ENCODE measurements around the gene RBFOX2. TPM values are rescaled to one million over a fixed set of nuclear protein-coding genes. Genes with fewer than 3 reads are reported as not detected.

The RBFOX2 gene
- total and polyA plus RNA-seq, 10 donors, result 2.6 to 39.6 (median 31.8) TPM

GRCh38 chr22:35785181-35785923 is 243.3 kb downstream of the RBFOX2 start:
- Histone ChIP-seq H3K27me3 (replicated peaks in 1 of 7) (no peaks in the 10 kb centered on the region), H3K4me3 (no peak overlapping the region), H3K27ac (no peak overlapping the region), H3K36me3 (no peaks in the 10 kb centered on the region), H3K4me1 (peaks cover 0 to 5% (median 0%) of the 10 kb centered on the region in 6 donors), H3K9me3 (no peaks in the 10 kb centered on the region)
- TF ChIP-seq CTCF (IDR thresholded peaks at IDR 0.05 in 8 of 11, conservative IDR thresholded peaks at IDR 0.05 in 3 of 11) (no peak), POLR2AphosphoS5 (IDR thresholded peaks at IDR 0.05) (no peak), POLR2A (IDR thresholded peaks at IDR 0.05) (no peak)
- WGBS, 5 donors, result 59 to 69% (median 63%) methylated on average over 4 of the region's 4 CpGs
- DNase-seq, result no peak
- intact Hi-C loops (cut with DNase I; ENCODE audit: low total_unique reads), result no loop called here

GRCh38 chr22:35784633-35785032 is 244.0 kb downstream of the RBFOX2 start:
- Histone ChIP-seq H3K4me1 (peaks cover 0 to 5% (median 0%) of the 10 kb centered on the region in 6 donors), H3K4me3 (no peak overlapping the region), H3K27me3 (replicated peaks in 1 of 7) (no peaks in the 10 kb centered on the region), H3K27ac (no peak overlapping the region), H3K36me3 (no peaks in the 10 kb centered on the region), H3K9me3 (no peaks in the 10 kb centered on the region)
- intact Hi-C loops (cut with DNase I; ENCODE audit: low total_unique reads), result no loop called here
- WGBS, 5 donors, result 94 to 97% (median 97%) methylated on average over 17 to 21 of the region's 21 CpGs
- DNase-seq, result no peak
- TF ChIP-seq CTCF (IDR thresholded peaks at IDR 0.05 in 8 of 11, conservative IDR thresholded peaks at IDR 0.05 in 3 of 11) (no peak), POLR2A (IDR thresholded peaks at IDR 0.05) (no peak), POLR2AphosphoS5 (IDR thresholded peaks at IDR 0.05) (no peak)

- Histone ChIP-seq H3K4me3 (no peak overlapping the region), H3K9me3 (no peaks in the 10 kb centered on the region), H3K27ac (no peak overlapping the region), H3K4me1 (peaks cover 0 to 5% (median 0%) of the 10 kb centered on the region in 6 donors), H3K27me3 (replicated peaks in 1 of 7) (no peaks in the 10 kb centered on the region), H3K36me3 (no peaks in the 10 kb centered on the region)
- intact Hi-C loops (cut with DNase I; ENCODE audit: low total_unique reads), result no loop called here
- DNase-seq, result no peak
- 91 to 97% (median 94%) methylated on average over 11 of the region's 11 CpGs for WGBS, 5 donors
- no peak for TF ChIP-seq POLR2A (IDR thresholded peaks at IDR 0.05)
- TF ChIP-seq POLR2AphosphoS5 (IDR thresholded peaks at IDR 0.05), result no peak
- no peak for TF ChIP-seq CTCF (IDR thresholded peaks at IDR 0.05 in 8 of 11, conservative IDR thresholded peaks at IDR 0.05 in 3 of 11)
Observed at GRCh38 chr22:35783943-35784614, 244.5 kb downstream of the RBFOX2 start.

- H3K36me3 ChIP-seq, result no peaks in the 10 kb centered on the region
Observed at GRCh38 chr22:35782504-35782903, 246.1 kb downstream of the RBFOX2 start.

More at GRCh38 chr22:35782504-35782903, 246.1 kb downstream of the RBFOX2 start:
- Histone ChIP-seq H3K4me1 (peaks cover 0 to 5% (median 0%) of the 10 kb centered on the region in 6 donors), H3K27me3 (replicated peaks in 1 of 7) (no peaks in the 10 kb centered on the region), H3K27ac (no peak overlapping the region), H3K9me3 (no peaks in the 10 kb centered on the region), H3K4me3 (no peak overlapping the region)
- TF ChIP-seq CTCF (IDR thresholded peaks at IDR 0.05 in 8 of 11, conservative IDR thresholded peaks at IDR 0.05 in 3 of 11) (no peak), POLR2A (IDR thresholded peaks at IDR 0.05) (no peak), POLR2AphosphoS5 (IDR thresholded peaks at IDR 0.05) (no peak)
- intact Hi-C loops (cut with DNase I; ENCODE audit: low total_unique reads), result no loop called here
- no peak for DNase-seq
- WGBS, 5 donors, result 82 to 92% (median 91%) methylated on average over 5 of the region's 5 CpGs
